HG03558 (cell line): ENCODE data around the gene MAGOH.

Experiments used
- ATAC-seq: cut with Tn5 transposase; IDR thresholded peaks from one replicate; pipeline ENCODE4 v1.9.1; 2021; ENCODE audit warnings: moderate number of reproducible peaks; ENCODE audit not compliant: unreplicated experiment; ENCODE audit errors: extremely low read depth

The MAGOH gene

DNA sequence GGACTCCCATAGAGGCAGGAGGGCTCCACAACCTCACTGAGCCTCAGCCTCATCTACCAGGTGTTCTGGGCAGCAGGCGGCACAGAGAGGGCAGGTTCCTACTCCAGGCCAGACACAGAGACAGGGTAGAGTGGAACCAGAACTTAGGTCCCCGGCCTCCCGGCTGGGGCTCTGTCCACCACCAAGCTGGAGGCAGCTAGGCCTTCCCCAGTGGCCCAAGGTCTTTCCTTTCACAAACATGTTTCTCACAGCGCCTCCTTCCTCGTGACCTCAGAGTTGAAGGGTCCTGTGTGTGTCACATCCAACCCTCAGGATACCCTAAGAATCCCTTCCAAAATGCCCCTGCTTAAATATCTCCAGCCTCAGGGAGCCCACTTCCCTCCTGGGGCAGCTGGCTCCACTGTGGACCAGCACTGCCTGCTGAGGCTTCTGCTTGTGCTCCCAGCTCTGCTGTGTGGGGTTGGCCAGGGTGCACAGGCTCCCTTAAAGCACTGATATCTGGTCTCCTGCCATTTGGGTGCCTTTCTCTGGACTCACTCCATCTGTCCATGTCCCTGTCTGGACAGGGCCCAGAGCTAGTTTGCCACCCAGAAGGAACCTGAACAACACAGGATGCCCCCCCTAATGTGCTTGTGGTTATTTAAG, 33.2 kb upstream of the MAGOH start:
- ATAC-seq, result no peak

DNA sequence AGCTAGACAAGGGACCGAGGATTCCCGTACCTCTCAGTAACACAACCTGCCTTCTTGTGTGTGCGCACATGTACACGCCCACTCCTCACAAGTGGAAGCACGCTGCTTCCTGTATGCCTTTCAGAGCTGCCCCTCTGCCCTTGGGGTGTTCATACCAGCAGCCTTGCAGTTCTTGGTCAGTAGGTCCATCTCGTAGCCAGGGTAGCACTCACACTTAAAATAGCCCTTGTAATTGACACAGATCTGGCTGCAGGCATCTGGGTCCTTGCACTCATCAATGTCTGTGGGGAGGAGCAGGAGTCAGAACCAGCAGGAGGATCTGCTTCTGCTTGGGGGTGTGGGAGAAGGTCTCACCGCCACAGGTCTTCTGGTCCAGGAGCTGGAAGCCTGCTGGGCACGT, 32.6 kb upstream of the MAGOH start:
- ATAC-seq, result no peak

DNA sequence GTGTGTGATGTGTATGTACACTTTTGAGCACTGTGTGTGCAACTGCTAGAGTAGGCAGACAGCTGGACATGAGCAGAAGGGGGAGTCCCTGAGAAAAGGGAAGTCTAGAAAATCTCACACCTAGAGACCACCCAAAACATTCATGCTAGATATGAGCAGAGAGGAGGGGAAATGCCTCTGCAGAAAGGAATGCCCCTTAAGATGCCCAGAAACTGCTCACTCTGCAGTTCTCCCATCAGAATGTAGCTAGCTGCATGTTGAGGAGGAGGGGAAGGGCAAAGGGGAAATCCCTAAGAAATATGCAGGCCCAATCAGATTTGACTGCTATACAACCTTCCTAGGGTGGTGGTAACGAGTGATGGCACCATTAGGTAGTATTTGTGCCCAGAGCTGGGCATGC, 31.8 kb upstream of the MAGOH start:
- no peak for ATAC-seq

DNA sequence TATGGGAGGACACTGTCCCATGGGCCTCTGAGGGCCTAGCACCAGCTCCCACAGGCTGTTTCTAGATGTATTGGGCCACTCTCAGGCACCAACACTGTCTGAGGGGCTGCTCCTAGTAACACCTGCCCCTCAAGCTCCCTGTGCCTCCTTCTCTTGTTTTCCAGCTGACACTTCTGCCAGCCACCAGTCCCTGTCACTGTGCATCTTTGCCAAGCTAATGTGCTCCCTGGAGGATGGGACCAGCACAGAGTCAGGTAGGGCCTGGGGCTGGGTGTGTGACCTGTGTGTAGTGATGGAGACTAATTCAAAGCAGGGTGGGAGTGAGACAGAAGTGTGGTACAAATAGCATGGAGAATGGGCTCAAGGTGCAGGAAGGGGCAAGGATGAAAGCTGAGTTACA, 29.4 kb upstream of the MAGOH start:
- ATAC-seq, result no peak

DNA sequence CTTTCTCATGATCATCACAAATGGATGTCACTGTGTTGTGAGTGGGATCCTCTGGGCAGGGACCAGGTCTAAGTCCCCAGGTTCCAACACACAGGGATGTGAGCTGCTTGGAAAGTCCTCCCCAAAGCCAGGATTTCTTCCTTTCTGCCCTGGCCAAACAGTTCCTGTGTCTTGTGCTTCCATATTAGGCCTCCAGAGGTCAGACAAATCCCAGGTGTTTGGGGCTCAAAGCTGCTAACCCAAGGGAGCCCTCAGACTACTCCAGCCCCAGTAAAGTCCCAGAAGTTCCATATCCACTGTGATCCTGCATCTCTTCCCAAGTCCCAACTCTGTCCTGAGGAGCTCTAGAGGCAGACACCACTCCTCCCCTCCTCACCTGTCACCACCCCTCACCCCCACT, 27.7 kb upstream of the MAGOH start:
- ATAC-seq, result no peak

DNA sequence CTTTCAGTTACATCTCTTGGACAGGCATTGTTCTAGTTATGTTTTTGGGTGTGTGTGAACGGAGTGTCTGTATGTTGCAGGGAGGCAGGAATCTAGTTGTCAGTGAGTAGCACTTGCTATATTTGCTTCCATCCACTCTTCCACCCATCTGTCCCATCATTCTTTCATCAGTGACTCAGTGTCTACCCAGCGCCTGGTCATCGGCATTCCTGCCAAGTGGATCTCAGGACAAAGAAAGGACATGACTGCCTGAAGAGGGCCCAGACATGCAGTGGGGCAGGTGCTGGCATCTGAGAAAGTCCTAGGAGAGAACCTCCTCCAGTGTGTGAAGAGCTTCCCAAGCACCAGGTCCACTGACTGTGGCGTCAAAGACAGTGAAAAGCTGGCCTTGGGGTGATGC, 27.3 kb upstream of the MAGOH start:
- no peak for ATAC-seq

DNA sequence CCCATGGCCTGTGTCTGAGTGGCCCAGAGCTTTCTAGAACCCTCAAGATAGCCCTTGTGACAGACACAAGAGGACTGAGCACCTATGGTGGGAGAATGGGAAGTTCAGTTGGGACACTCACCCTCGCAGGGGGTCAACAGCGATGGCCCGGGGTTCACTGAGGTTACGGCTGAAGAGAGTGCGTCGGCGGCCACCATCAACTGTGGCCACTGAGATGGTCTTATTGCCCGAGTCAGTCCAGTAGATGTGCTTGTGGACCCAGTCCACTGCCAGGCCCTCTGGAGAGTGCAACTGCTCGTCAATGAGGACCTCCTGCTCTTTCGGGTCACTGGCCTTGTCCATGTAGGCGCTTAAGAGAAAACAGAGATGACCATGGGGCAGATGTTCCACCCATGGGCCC, 25.7 kb upstream of the MAGOH start:
- ATAC-seq, result no peak

DNA sequence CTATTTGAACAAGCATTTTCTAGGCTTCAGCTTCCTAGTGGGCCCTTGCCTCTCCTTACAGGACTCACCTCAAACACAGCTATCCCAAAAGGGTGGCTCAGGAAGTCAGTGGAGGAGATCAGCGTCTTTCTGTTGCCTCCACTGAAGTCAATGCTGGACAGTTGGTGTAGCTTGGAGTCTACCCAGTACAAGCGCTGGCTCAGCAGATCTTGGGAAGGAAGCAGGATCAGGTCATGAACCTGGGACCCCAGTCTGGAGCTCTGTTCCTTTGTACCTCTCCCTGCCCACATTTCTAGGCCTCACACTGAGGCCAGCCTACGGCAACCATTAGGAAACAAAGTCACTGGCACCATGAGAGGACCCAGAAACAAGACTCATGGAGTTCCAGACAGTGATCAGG, 23.7 kb upstream of the MAGOH start:
- ATAC-seq, result no peak

DNA sequence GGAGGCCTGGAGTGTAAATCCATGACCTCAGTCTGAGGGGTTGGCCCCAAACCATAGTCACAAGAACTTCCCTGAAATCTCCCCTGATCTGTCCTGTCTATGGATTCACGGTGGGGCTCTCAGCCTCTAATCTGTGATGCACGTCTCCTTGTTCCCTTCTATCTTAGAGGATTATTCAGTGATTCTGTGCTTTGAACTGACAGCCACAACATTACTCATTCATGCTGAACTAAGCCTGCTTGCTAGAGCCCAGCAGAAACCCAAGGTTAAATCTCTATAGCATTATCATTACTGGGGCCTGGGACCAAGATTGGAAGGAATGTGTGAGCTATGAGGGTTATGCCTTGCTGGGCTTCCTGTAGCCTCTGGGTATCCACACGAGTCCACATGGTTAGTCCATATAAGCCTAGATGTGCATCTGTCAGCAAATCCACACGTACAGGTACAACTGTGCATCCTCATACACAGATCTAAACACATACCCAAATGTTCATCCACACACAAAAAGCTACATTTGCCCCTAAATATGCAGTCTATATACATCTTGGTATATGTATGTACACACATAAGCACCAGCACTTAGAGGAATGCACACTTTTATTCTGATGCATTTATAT, 22.4 kb upstream of the MAGOH start:
- no peak for ATAC-seq

DNA sequence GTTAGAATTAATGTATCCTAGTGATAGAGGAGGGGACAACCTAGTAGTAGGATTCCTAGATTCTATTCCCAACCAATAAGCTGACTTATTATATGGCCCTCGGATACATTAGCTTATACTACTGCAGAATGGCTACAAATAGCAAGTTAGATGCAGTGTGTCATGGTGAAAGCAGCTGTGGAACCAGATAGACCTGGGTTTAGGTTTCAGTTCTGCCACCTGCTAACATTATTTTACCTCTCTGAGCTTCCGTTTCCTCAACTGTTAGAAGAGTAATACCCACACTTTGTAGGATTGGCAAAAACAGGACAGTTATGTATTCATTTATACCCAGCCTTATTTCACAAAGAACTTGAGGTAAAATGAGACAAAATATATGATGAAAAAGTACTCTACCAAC, 21.6 kb upstream of the MAGOH start:
- ATAC-seq, result no peak

DNA sequence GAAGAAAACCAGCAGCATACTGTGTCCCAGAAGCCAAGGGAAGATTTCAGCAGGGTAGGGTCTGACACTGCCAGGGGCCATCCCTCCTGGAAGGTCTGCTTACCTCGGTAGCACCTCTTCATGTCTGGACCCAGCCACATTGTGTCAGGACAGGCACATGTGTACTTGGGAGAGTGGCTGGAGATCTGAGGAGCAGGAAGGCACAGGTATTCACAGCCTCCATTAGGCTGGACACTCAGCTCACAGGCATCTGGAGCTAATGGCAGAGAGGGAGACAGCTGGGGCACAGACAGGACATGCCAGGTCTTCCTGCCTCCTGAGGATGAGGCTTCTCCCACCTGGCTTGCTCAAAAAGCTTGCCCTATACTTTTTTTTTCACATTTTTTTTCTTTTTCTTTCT, 19.9 kb upstream of the MAGOH start:
- ATAC-seq, result no peak

DNA sequence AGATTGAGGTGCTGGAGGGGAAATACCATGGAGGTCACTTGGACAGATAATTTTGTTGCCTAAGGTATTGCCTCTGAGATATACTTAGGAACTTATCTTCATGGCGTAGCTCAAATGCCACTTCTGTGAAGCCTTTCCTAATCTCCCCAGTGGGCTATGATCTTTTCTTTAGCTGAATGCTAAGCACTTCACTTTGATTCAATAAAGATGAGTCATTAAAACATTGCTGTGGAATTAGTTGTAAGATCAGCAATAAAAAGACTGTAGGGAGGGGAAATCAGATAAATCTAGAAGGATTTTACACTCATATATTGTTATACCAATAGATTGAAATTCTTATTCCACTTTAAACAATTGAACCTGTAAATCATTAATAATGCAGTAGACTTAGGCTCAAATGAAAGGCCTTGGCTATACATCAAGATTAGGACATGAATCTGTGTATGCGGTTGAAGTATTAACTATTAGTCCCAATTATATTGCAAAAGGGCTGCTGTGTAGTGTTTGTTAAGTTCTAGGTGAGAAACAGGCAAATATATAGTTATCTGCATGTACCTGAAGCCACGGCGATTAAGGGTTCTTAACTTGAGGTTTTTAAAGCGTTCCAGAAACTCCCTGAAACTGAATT, 19.2 kb upstream of the MAGOH start:
- ATAC-seq, result no peak

DNA sequence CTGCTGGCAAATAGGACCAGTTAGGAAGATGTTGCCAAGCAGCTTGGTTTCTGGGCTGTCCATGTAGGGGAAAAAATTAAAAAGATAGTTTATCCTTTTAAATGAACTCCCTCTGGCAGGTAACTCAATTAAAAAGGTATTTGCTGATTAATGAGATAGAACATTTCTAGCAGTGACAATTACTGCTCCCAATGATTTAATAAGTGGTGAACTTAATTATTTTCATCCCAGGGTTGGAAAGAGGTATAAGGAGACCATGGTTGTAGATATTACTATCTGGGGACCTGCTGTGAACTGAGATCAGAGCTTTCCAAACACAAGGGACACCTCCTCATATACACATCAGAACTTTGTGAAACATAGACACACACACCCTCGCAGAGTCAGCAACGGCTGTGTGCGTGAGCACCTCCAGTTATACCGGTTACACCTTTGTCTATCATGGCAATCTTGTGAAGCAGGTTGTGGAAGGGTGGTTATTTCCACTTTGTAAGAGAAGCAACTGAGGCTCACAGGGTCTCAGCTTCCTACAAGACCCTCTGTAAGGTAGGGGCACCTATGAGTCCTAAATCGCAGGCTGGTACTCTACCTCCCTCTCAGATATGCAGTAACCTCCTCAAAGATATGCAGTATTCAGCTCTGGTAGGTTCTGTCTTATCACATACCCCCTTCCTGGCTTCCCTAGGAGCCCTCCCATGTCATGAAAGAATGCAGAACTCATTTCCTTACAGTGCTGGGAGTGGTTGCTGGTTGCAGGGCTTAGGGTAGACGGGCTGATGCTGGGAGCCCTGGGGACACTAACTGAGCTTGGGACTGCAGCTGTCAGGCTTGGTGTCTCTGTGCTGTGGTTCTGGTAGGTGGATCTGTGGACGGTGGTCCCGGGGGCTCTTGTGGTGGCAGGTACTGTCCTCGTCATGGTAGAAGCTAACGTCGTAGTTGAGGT, 18.5 kb upstream of the MAGOH start:
- no peak for ATAC-seq

DNA sequence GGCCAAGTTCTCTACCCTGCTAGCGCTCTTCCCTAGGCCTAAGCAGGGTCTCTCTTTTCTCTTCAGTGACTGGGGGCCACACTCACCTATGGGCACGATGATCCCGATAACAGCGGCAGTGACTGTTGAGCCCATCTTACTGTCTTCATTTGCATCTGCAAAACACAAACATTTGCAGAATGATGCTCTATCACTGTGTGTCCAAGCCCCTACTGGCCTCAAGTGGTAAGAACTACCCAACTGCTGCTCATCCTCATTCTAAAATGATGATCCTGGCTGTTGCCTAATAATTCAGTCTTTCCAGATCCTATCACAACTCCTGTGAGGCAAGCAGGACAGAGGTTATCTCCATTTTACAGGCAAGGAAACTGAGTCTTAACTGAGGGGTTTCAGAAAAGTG, 16.7 kb upstream of the MAGOH start:
- ATAC-seq, result no peak

DNA sequence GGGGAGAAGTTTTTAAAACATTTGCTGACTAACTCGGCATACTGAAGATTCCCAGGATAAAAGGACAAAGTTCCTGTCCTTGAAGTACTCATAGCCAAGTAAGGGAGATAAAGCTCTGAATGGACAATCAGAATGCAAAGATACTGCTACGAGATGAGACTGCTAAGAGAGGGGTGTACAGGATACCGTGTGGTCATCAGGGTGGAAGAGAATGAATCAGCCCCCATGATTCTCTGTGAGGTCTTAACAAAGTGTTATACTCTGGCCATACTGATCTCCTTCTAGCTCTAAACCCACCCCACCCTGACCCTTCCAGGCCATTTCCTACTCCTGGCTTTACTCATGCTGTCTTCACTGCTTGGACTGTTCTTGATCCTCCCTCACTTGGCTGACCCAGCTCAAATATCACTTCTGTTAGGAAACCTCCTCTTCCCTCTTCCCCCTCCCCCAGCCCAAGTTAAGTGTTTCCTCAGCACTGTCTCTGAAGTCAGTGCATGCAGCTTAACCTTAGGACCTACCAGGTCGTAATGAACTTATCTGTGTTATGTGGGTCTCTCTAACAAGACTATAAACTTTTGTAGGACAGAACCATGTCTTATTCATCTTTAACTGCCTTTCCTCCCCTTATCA, 15.8 kb upstream of the MAGOH start:
- ATAC-seq, result no peak

DNA sequence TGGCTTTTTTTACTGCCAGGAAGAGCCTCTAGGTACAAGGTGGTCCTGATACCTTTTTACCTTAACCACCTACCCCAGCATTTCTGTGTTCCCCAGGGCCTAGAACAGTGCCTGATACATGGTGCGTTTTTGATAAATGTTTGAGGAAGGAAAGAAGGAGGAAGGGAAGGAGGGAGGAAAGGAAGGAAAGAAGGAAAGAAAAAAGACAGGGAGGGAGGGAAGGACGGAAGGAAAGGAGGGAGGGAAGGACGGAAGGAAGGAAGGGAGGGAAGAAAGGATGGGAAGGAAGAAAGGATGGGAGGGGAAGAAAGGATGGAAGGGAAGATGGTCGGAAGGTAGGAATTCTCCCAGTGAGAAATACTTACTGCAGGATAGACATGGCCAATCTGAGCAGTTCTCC, 12.0 kb upstream of the MAGOH start:
- no peak for ATAC-seq

DNA sequence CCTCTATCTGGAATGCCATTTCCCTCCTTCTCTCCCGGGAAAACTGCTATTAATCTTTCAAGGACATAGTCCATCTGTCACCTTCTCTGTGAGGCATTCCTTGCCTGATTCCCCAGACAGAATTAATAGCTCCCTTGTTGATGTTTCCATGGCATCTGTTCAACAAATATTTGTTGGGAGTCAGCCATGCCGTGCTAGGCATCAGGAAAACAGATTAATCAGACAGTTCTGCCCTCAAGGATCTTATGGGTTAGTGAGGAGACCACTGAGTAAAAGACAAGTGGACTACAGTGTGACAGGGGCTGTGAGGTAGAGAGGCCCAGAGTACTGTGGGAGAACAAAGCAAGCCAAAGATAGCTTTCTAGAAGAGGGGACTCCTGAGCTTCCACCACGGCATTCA, 11.4 kb upstream of the MAGOH start:
- ATAC-seq, result no peak

DNA sequence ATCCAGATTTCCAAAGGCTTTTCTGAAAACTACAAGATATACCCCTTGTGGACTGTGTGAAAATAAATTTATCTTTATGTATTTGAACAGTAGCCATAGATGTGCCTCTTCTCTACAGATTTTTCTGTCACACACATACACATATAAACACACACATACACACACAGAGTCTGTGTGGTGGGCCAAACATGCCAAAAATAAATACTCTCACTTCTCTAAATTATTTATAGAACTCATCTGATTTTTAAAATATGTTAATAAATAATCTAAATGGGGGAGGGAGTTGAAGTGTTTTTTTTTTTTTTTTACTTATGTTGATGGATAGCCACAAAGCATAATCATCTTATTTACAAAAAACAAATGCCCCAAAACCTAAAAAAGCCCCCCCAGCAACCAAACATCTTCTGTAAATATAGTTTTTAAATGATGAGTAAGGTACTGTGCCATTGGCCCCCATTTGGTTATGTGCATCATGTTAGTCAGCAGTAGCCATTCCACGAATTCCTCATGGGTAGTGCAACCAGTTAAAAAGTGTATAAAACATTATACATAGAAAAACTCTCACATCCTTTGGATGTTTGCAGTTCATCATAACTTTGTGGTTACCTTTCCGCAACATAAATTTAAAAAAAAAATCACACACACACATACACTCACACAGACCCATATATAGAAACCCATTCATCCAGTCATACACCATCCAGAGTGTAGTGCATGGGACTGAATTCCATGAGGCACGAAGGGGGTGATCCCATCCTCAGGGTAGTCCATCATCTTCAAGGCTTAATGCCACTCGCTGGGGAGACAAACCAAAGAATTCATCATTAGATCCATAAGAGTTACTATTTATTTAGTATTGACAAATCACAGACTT, 8.2 kb upstream of the MAGOH start:
- no peak for ATAC-seq

DNA sequence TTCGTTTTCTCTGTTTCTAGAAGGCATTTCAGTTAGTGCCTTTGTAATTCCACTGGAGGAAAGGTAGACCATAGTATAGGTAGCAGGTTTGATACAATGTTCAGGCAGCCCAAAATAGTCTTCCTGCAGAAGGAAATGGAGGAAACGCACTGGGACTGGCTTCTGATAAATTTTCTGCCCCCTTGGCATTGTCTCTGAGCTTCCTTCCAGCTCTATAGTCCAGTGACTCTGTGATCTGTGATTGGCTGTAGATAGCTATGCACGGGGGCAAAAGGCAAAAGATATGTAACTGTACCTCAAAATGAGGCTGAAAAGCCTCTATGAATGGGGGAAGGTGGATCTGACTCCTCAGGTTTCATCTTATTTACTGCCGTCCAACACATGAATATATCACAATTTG, 5.8 kb upstream of the MAGOH start:
- ATAC-seq, result no peak

DNA sequence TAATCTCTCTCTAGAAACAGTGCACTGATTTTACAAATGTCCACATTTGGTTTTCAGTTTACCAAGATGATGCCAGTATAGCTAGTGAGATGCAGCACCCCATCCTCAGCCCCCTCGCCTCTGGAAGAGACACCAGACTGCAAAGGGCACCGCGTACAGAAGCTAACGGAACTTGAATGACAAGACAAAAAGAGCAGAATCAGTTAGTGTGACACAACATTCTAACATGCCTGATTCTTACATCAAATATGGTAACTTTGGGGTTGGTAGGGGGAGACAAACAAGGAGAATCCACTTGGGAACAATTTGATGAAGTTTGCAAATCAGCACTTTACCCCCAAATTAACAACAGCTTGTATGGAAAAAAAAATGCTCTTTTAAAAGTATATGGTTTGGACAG, 4.1 kb upstream of the MAGOH start:
- ATAC-seq, result no peak
